BE2C (cell line): ENCODE measurements around the gene EMP2.

Experiments used
- DNase-seq: peaks from one replicate; pipeline ENCODE4 v3.0.0-alpha.2; 2020
- H3K27me3 ChIP-seq: fragments of 250-450 bp; sonication (Bioruptor Pico); 2 replicates; pipeline ENCODE4 v1.5.1; 2020; ENCODE audit warnings: mild to moderate bottlenecking
- H3K36me3 ChIP-seq: fragments of 250-450 bp; sonication (Bioruptor Pico); 2 replicates; pipeline ENCODE4 v1.5.1; 2020; ENCODE audit warnings: mild to moderate bottlenecking
- H3K4me1 ChIP-seq: fragments of 250-450 bp; sonication (Bioruptor Pico); 2 replicates; pipeline ENCODE4 v1.5.1; 2020
- H3K4me3 ChIP-seq: 2 replicates; pipeline ENCODE4 v1.5.1; 2011; ENCODE audit warnings: low read depth, low read length
- H3K9me3 ChIP-seq: fragments of 250-450 bp; sonication (Bioruptor Pico); 2 replicates; pipeline ENCODE4 v1.5.1; 2020
- CTCF ChIP-seq: IDR thresholded peaks from 2 replicates; pipeline ENCODE4 v1.5.1; 2012; ENCODE audit warnings: mild to moderate bottlenecking, low read depth, low read length

Gene EMP2

DNA sequence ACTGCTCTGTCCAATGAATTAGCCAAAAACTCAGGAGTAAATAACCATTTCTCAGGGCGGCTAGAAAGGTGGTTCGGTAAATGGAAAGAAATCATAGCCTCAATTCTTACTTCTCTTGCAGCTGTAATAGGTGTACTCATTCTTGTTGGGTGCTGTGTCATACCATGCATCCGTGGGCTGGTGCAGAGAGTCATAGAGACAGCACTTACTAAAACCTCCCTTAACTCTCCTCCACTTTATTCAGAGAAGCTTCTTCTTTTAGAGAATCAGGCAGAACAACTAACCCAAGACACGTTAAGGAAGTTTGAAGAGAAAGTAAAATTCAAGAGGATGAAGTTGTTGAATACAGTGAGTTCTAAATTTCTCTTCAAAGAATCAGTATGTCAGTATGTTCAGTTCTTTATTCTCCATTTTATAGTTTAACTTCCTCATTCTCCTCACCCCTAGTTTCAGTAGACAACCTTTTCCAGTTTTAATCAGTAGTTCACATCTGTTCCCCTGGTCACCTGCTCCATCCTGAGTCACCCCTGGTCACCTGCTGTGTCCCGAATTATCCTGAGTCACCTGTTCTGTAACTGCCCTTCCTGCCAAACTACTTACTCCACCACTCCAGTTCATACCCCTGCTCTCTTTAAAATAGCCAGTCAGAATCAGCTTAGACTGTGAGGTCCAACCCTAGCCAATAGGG, 85.9 kb downstream of the EMP2 start:
- Histone ChIP-seq H3K4me3 (no peak overlapping the region), H3K27me3 (no peaks in the 10 kb centered on the region), H3K9me3 (no peaks in the 10 kb centered on the region), H3K36me3 (no peaks in the 10 kb centered on the region), H3K4me1 (no peaks in the 10 kb centered on the region)
- no peak for DNase-seq
- TF ChIP-seq CTCF = no peak

DNA sequence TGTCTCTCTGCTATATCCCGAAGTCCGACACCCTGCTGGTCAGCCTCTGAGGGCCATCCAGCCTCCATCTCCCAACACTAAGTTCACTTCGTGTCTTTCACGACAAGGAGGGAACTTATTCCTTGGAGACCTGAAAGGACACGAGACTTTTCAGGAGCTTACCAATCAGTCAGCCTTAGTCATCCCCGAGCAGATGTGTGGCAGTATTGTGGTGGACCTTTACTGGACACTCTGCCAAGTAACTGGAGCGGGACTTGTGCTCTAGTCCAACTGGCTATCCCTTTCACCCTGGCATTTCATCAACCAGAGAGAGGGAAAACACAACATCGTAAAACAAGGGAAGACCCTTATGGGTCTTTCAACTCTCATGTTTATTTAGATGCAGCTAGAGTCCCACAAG, 87.1 kb downstream of the EMP2 start:
- no peak for DNase-seq
- Histone ChIP-seq H3K4me1 (no peaks in the 10 kb centered on the region), H3K9me3 (no peaks in the 10 kb centered on the region), H3K27me3 (no peaks in the 10 kb centered on the region), H3K36me3 (no peaks in the 10 kb centered on the region), H3K4me3 (no peak overlapping the region)
- no peak for TF ChIP-seq CTCF

DNA sequence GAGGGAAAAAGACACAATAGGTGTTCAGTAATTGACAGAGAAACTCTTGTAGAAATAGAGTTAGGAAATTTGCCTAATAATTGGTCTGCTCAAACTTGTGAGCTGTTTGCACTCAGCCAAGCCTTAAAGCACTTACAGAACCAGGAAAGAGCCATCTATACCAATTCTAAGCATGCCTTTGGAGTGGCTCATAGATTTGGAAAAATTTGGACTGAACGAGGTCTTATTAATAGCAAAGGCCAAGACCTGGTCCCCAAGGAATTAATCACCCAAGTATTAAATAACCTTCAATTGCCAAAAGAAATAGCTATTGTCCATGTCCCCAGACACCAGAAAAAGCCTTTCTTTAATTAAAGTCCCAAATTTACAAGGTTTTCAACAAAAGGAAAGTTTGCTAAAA, 90.3 kb downstream of the EMP2 start:
- Histone ChIP-seq H3K4me3 (no peak overlapping the region), H3K36me3 (no peaks in the 10 kb centered on the region), H3K4me1 (no peaks in the 10 kb centered on the region), H3K9me3 (no peaks in the 10 kb centered on the region), H3K27me3 (no peaks in the 10 kb centered on the region)
- DNase-seq = no peak
- no peak for TF ChIP-seq CTCF

- Histone ChIP-seq H3K27me3 (no peaks in the 10 kb centered on the region), H3K4me1 (no peaks in the 10 kb centered on the region), H3K9me3 (no peaks in the 10 kb centered on the region), H3K4me3 (no peak overlapping the region), H3K36me3 (no peaks in the 10 kb centered on the region)
- TF ChIP-seq CTCF = no peak
- DNase-seq = no peak
Measured at GRCh38 chr16:10485698-10486382, 94.6 kb downstream of the EMP2 start.

GRCh38 chr16:10485159-10485558, 95.2 kb downstream of the EMP2 start:
- H3K27me3 ChIP-seq = no peaks in the 10 kb centered on the region
- TF ChIP-seq CTCF = no peak
- no peaks in the 10 kb centered on the region for H3K4me1 ChIP-seq
- H3K9me3 ChIP-seq = no peaks in the 10 kb centered on the region
- no peak overlapping the region for H3K4me3 ChIP-seq
- DNase-seq = no peak
- H3K36me3 ChIP-seq = no peaks in the 10 kb centered on the region

- Histone ChIP-seq H3K9me3 (no peaks in the 10 kb centered on the region), H3K4me1 (no peaks in the 10 kb centered on the region), H3K36me3 (no peaks in the 10 kb centered on the region), H3K27me3 (no peaks in the 10 kb centered on the region), H3K4me3 (no peak overlapping the region)
- DNase-seq = no peak
- no peak for TF ChIP-seq CTCF
Measured at GRCh38 chr16:10480151-10480550, 100.2 kb downstream of the EMP2 start.
